Calu3 (cell line): ENCODE measurements around the gene KIF18B. TPM values are rescaled to one million over a fixed set of nuclear protein-coding genes. Genes with fewer than 3 reads are reported as not detected.

Experiments
- BruUV-seq: library from RNA; stranded (reverse); fragments of 400-500 nt; replicated peaks from 2 replicates; lab custom pipeline; 2021; lab: Mats Ljungman, UMichigan
- CTCF ChIA-PET: fragments of 300-600 bp; sonication (Branson Sonifier 250); formaldehyde crosslinking; loops from one replicate; lab custom pipeline; 2022; ENCODE audit warnings: antibody characterized with exemption; lab: Charles Lee
- DNase-seq: peaks from one replicate; pipeline ENCODE4 v3.0.0; 2022
- H3K27ac Mint-ChIP-seq: one replicate; pipeline ENCODE4 v1.8.0; 2022; ENCODE audit warnings: mixed read lengths; ENCODE audit not compliant: unreplicated experiment
- H3K27me3 Mint-ChIP-seq: one replicate; pipeline ENCODE4 v1.8.0; 2022; ENCODE audit warnings: mixed read lengths; ENCODE audit not compliant: unreplicated experiment
- H3K36me3 Mint-ChIP-seq: one replicate; pipeline ENCODE4 v1.8.0; 2022; ENCODE audit warnings: mild to moderate bottlenecking, moderate library complexity, mixed read lengths; ENCODE audit not compliant: insufficient read depth, unreplicated experiment
- H3K4me1 Mint-ChIP-seq: one replicate; pipeline ENCODE4 v1.8.0; 2022; ENCODE audit warnings: mild to moderate bottlenecking, low read depth, mixed read lengths; ENCODE audit not compliant: unreplicated experiment
- H3K4me3 Mint-ChIP-seq: one replicate; pipeline ENCODE4 v1.8.0; 2022; ENCODE audit warnings: mild to moderate bottlenecking, low read depth, moderate library complexity, mixed read lengths; ENCODE audit not compliant: unreplicated experiment
- H3K9me3 Mint-ChIP-seq: one replicate; pipeline ENCODE4 v1.8.0; 2022; ENCODE audit warnings: low read depth, mixed read lengths; ENCODE audit not compliant: unreplicated experiment
- CTCF ChIP-seq: fragments of 200-600 bp; IDR thresholded peaks from one replicate; pipeline ENCODE4 v1.8.0; 2022; ENCODE audit warnings: antibody characterized with exemption; ENCODE audit not compliant: unreplicated experiment
- intact Hi-C: fragments of 100-400 bp; cut with micrococcal nuclease; formaldehyde crosslinking; loops from one replicate; pipeline ENCODE4 v1.10.0; 2022; ENCODE audit not compliant: unreplicated experiment
- microRNA-seq: library from miRNA; unstranded; fragments of <30 nt; microRNA quantifications from one replicate; pipeline ENCODE4 v1.2.0, GENCODE V29; 2022
- total RNA-seq: library from RNA; stranded (reverse); gene quantifications from 2 replicates; pipeline ENCODE4 v1.2.3, GENCODE V29; 2022

KIF18B gene
- total RNA-seq, 1 experiment from 2014 or later, result 84.6 TPM

- intact Hi-C loops, result no loop called here
- Mint-ChIP-seq H3K4me3 (no peak overlapping the region), H3K27me3 (no peaks in the 10 kb centered on the region), H3K36me3 (peaks cover 72% of the 10 kb centered on the region), H3K9me3 (no peaks in the 10 kb centered on the region), H3K4me1 (no peaks in the 10 kb centered on the region), H3K27ac (no peak overlapping the region)
- CTCF ChIA-PET, result interaction anchor here (1.0 to 3.1 kb wide), 5 partner anchors 21 to 106 kb away, joined by 3 to 27 read pairs (median 8); no protein-coding TSS in a partner anchor
- DNase-seq, result no peak
- BruUV-seq, result no TSS peak
- TF ChIP-seq CTCF, result no peak
Observed at GRCh38 chr17:44879376-44879775, 68.2 kb downstream of the KIF18B start.

GRCh38 chr17:44878627-44879221 lies 68.8 kb downstream of the KIF18B start:
- DNase-seq, result peak; percentile 52
- TF ChIP-seq CTCF, result peak; percentile 82
- CTCF ChIA-PET, result interaction anchor here (1.0 to 3.1 kb wide), 6 partner anchors 11 to 106 kb away, joined by 3 to 27 read pairs (median 6); no protein-coding TSS in a partner anchor
- H3K27me3 Mint-ChIP-seq, result no peaks in the 10 kb centered on the region
- H3K9me3 Mint-ChIP-seq, result no peaks in the 10 kb centered on the region
- intact Hi-C loops, result no loop called here
- BruUV-seq, result no TSS peak
- H3K4me1 Mint-ChIP-seq, result no peaks in the 10 kb centered on the region
- no peak overlapping the region for H3K27ac Mint-ChIP-seq
- H3K4me3 Mint-ChIP-seq, result no peak overlapping the region
- peaks cover 76% of the 10 kb centered on the region for H3K36me3 Mint-ChIP-seq

GRCh38 chr17:44877121-44877520 lies 70.5 kb downstream of the KIF18B start:
- CTCF ChIA-PET, result interaction anchor here (0.6 to 3.1 kb wide), 5 partner anchors 10 to 104 kb away, joined by 3 to 27 read pairs (median 5); no protein-coding TSS in a partner anchor

GRCh38 chr17:44875761-44876160 lies 71.8 kb downstream of the KIF18B start:
- peaks cover 75% of the 10 kb centered on the region for H3K36me3 Mint-ChIP-seq
- H3K4me3 Mint-ChIP-seq, result no peak overlapping the region
- no peaks in the 10 kb centered on the region for H3K27me3 Mint-ChIP-seq
- no peak overlapping the region for H3K27ac Mint-ChIP-seq
- no peaks in the 10 kb centered on the region for H3K4me1 Mint-ChIP-seq
- no peak for TF ChIP-seq CTCF
- no peaks in the 10 kb centered on the region for H3K9me3 Mint-ChIP-seq
- intact Hi-C loops, result no loop called here
- CTCF ChIA-PET, result no interaction called here
- DNase-seq, result no peak
- no TSS peak for BruUV-seq

More at GRCh38 chr17:44877121-44877520, 70.5 kb downstream of the KIF18B start:
- Mint-ChIP-seq H3K27me3 (no peaks in the 10 kb centered on the region), H3K9me3 (no peaks in the 10 kb centered on the region), H3K27ac (no peak overlapping the region), H3K4me1 (no peaks in the 10 kb centered on the region), H3K4me3 (no peak overlapping the region), H3K36me3 (peaks cover 71% of the 10 kb centered on the region)
- no TSS peak for BruUV-seq
- TF ChIP-seq CTCF, result no peak
- no peak for DNase-seq
- intact Hi-C loops, result no loop called here

Small RNA genes lying within 50 kb of the gene (microRNA-seq; reads per million reads assigned to microRNA genes)
- 8.8 reads per million, percentile 29 among the genes with 10 or more reads in this experiment for gene MIR6783

Other genes starting within 250 kb of the KIF18B start
- 44.8 and 47.4 TPM in 2 replicates for gene DBF4B, start 239.1 kb downstream of the KIF18B start, total RNA-seq
- 0.57 and 1.2 TPM in 2 replicates for gene ADAM11, start 188.8 kb downstream of the KIF18B start, total RNA-seq
- gene GJC1, start 117.5 kb downstream of the KIF18B start, total RNA-seq, result 75.9 and 114 TPM in 2 replicates
- gene HIGD1B, start 99.9 kb downstream of the KIF18B start, total RNA-seq, result not detected in 2 replicates
- 197 and 202 TPM in 2 replicates for gene EFTUD2, start 48.3 kb downstream of the KIF18B start, total RNA-seq
- gene GFAP, start 32.3 kb downstream of the KIF18B start, total RNA-seq, result not detected in 2 replicates
- gene C1QL1, start 20.5 kb upstream of the KIF18B start, total RNA-seq, result 1.3 and 1.5 TPM in 2 replicates
- 20.5 and 21.7 TPM in 2 replicates for gene DCAKD, start 103.9 kb upstream of the KIF18B start, total RNA-seq
- 185 and 216 TPM in 2 replicates for gene NMT1, start 113.5 kb upstream of the KIF18B start, total RNA-seq
- gene PLCD3, start 184.7 kb upstream of the KIF18B start, total RNA-seq, result 34.4 and 64.3 TPM in 2 replicates
- 21.8 and 23.2 TPM in 2 replicates for gene ACBD4, start 187.9 kb upstream of the KIF18B start, total RNA-seq
- gene HEXIM1, start 200.7 kb upstream of the KIF18B start, total RNA-seq, result 57.2 and 64.7 TPM in 2 replicates
- 16.3 and 17.1 TPM in 2 replicates for gene HEXIM2, start 214.1 kb upstream of the KIF18B start, total RNA-seq